GM12872 (cell line): ENCODE data around the gene GTF2H4.

Experiments used
- TF ChIP-seq, protein P1 (sequence below): IDR thresholded peaks from 3 replicates; pipeline ENCODE4 v1.5.1; 2011; ENCODE audit warnings: low read depth, mild to moderate bottlenecking, low read length, moderate library complexity; ENCODE audit not compliant: insufficient read depth

GTF2H4 gene

GRCh38 chr6:30907758-30908591, at the start of gene GTF2H4:
TSS of gene GTF2H4 (plus strand) at chr6:30908207.
- TF ChIP-seq, protein P1, sequence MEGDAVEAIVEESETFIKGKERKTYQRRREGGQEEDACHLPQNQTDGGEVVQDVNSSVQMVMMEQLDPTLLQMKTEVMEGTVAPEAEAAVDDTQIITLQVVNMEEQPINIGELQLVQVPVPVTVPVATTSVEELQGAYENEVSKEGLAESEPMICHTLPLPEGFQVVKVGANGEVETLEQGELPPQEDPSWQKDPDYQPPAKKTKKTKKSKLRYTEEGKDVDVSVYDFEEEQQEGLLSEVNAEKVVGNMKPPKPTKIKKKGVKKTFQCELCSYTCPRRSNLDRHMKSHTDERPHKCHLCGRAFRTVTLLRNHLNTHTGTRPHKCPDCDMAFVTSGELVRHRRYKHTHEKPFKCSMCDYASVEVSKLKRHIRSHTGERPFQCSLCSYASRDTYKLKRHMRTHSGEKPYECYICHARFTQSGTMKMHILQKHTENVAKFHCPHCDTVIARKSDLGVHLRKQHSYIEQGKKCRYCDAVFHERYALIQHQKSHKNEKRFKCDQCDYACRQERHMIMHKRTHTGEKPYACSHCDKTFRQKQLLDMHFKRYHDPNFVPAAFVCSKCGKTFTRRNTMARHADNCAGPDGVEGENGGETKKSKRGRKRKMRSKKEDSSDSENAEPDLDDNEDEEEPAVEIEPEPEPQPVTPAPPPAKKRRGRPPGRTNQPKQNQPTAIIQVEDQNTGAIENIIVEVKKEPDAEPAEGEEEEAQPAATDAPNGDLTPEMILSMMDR = no peak

DNA sequence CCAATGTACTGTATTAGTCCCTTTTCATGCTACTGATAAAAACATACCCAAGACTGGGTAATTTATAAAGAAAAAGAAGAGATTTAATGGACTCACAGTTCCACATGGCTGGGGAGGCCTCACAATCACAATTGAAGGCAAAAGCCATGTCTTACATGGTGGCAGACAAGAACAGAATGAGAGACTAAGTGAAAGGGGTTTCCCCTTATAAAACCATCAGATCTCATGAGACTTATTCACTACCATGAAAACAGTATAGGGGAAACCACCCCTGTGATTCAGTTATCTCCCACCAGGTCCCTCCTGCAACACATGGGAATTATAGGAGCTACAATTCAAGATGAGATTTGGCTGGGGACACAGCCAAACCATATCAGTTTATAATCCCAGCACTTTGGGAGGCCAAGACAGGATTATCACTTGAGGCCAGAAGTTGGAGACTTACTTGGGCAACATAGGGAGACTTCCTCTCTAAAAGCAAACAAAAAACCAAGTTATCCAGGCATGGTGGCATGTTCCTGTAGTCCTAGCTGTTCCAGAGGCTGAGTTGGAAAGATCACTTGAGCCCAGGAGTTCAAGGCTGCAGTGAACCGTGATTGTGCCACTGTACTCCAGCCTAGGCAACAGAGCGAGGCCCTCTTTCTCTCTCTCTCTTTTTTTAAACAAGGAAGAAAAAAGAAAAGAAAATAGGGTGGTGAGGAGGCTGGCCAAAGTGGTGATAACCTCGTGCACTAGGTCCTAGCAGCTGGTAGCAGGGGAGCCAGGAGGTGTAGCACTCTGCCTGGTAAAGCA, 46.6 kb upstream of the GTF2H4 start:
- TF ChIP-seq, protein P1 = no peak

DNA sequence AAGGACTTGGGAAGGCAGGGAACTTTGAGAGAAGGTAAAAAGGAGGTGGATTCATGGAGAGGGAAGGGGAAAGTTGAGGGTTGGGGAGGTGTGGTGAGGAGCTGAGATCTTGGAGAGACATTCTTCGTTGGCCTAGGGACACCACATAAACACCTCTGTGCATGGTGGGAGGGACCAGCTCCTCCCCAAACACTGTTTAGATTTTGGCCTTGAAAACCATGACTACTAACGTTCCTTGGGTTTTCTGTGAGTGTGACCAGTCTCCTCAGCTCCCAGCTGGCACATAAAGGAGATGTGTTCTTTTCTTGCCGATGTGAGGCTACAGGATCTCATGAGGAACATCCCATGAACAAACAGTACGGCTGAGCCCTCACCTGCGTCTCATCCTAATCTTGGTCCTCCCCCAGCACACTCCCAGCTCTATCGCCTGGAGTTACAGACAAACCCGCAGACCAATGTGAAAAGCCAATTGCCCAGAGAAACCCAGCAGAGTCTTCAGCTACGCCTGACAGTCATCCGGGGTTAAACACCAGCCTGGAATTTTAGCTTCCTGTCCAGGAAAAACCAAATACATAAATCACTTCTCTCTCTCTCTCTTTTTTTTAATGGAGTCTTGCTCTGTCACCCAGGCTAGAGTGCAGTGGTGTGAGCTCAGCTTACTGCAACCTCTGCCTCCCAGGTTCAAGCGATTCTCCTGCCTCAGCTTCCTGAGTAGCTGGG, 45.7 kb upstream of the GTF2H4 start:
- TF ChIP-seq, protein P1 = no peak

DNA sequence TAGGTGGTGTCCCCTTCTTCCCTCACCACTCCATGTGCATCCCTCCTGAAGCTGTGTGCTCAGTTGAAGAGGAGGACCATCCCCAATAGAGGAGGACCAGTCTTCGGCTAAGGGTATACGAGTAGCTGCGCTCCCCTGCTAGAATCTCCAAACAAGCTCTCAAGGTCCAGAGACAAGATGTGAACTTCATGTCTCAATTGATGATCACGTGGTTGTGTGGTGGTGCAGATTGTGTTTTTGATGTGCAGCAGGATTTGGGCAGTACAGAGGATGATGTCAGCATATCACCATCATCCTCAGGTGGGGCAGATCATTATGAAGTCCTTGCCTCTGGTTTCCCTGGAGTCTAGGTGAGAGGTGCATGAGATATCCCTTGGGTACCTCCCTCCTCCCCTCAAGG, 43.7 kb upstream of the GTF2H4 start:
- TF ChIP-seq, protein P1 = no peak

DNA sequence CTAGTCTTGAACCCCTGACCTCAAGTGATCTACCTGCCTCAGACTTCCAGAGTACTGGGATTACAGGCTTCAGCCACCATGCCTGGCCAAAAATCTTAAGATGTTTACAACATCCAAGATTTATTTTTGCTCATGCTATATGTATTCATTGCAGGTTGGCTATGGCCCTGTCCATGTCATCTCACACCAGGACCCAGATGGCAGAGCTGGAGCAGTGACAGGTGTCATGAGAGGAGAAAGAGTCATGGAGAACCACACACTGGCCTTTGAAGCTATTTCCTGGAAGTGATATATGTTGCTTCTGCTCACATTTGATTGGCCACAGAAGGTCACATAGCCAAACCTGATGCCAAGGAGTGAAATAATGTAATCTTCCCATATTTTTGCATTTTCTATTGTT, 37.5 kb upstream of the GTF2H4 start:
- TF ChIP-seq, protein P1 = no peak

- TF ChIP-seq, protein P1 = no peak
Measured at GRCh38 chr6:30871592-30872183, 36.3 kb upstream of the GTF2H4 start.
